Neural cell (in vitro differentiated cells): ENCODE results near the gene GJA3. TPM values are rescaled to one million over a fixed set of nuclear protein-coding genes. Genes with fewer than 3 reads are reported as not detected.

ENCODE experiments used
- H2AFZ ChIP-seq: fragments of 200-600, 300-800 bp; sonication (generic), shearing (Covaris generic); 2 replicates; pipeline ENCODE4 v1.6.0; 2014; ENCODE audit warnings: low read depth, mild to moderate bottlenecking, antibody characterized with exemption, low read length, moderate library complexity
- H3F3A ChIP-seq: fragments of 200-600 bp; shearing (Covaris generic); 2 replicates; pipeline ENCODE4 v1.6.1; 2016; ENCODE audit warnings: mild to moderate bottlenecking, moderate library complexity, mixed read lengths, antibody characterized with exemption, low read length; ENCODE audit not compliant: insufficient read depth, poor library complexity, severe bottlenecking
- H3K27ac ChIP-seq: fragments of 200-600, 300-800 bp; sonication (generic), shearing (Covaris generic); 2 replicates; pipeline ENCODE4 v1.5.1; 2014; ENCODE audit warnings: mild to moderate bottlenecking, low read length, moderate library complexity
- H3K27me3 ChIP-seq: fragments of 300-800, 200-600 bp; sonication (generic), shearing (Covaris generic); 2 replicates; pipeline ENCODE4 v1.6.0; 2014; ENCODE audit warnings: mild to moderate bottlenecking, low read depth, low read length, moderate library complexity; ENCODE audit not compliant: insufficient read depth
- H3K36me3 ChIP-seq: fragments of 300-800, 200-600 bp; sonication (generic), shearing (Covaris generic); 2 replicates; pipeline ENCODE4 v1.5.1; 2014; ENCODE audit warnings: mild to moderate bottlenecking, antibody characterized with exemption, low read length, moderate library complexity; ENCODE audit not compliant: insufficient read depth
- H3K4me2 ChIP-seq: fragments of 300-800, 200-600 bp; sonication (generic), shearing (Covaris generic); 2 replicates; pipeline ENCODE4 v1.6.0; 2014; ENCODE audit warnings: mild to moderate bottlenecking, low read length
- H3K4me3 ChIP-seq: fragments of 300-800, 200-600 bp; sonication (generic), shearing (Covaris generic); 2 replicates; pipeline ENCODE4 v1.5.1; 2014; ENCODE audit warnings: mild to moderate bottlenecking, low read length, moderate library complexity
- H3K79me2 ChIP-seq: fragments of 200-600 bp; shearing (Covaris generic); replicated peaks from 2 replicates; pipeline ENCODE4 v1.6.0; 2014; ENCODE audit warnings: mild to moderate bottlenecking, low read length, moderate library complexity; ENCODE audit not compliant: insufficient read depth
- H3K9ac ChIP-seq: fragments of 300-800, 200-600 bp; sonication (generic), shearing (Covaris generic); 2 replicates; pipeline ENCODE4 v1.6.1; 2016; ENCODE audit warnings: mild to moderate bottlenecking, low read length, mixed read lengths
- H3K9me2 ChIP-seq: fragments of 200-600 bp; shearing (Covaris generic); 2 replicates; pipeline ENCODE4 v1.6.1; 2016; ENCODE audit warnings: mild to moderate bottlenecking, low read length, mixed read lengths; ENCODE audit not compliant: insufficient read depth
- H3K9me3 ChIP-seq: fragments of 200-600, 300-800 bp; sonication (generic), shearing (Covaris generic); 2 replicates; pipeline ENCODE4 v1.6.1; 2016; ENCODE audit warnings: mild to moderate bottlenecking, mixed run types, low read length, moderate library complexity, mixed read lengths
- H4K20me1 ChIP-seq: fragments of 200-600 bp; shearing (Covaris generic); 2 replicates; pipeline ENCODE4 v1.6.1; 2016; ENCODE audit warnings: mild to moderate bottlenecking, mixed run types; ENCODE audit not compliant: insufficient read depth
- EP300 ChIP-seq: fragments of 450-650 bp; conservative IDR thresholded peaks from 2 replicates; pipeline ENCODE4 v1.6.1; 2014; ENCODE audit warnings: antibody characterized with exemption, mild to moderate bottlenecking, moderate library complexity; ENCODE audit not compliant: poor library complexity, severe bottlenecking
- EZH2 ChIP-seq: fragments of 200-600, 300-800 bp; shearing (Covaris generic), sonication (generic); IDR thresholded peaks from 2 replicates; pipeline ENCODE4 v1.6.1; 2014; ENCODE audit warnings: antibody characterized with exemption, low read length, borderline replicate concordance, mild to moderate bottlenecking; ENCODE audit not compliant: insufficient read depth, poor library complexity, severe bottlenecking
- MXI1 ChIP-seq: fragments of 450-650 bp; conservative IDR thresholded peaks from 2 replicates; pipeline ENCODE4 v1.6.1; 2014; ENCODE audit warnings: antibody characterized with exemption, mild to moderate bottlenecking; ENCODE audit not compliant: poor library complexity, severe bottlenecking
- POLR2AphosphoS5 ChIP-seq: IDR thresholded peaks from 2 replicates; pipeline ENCODE4 v1.6.1; 2012
- RAD21 ChIP-seq: fragments of 450-650 bp; conservative IDR thresholded peaks from 2 replicates; pipeline ENCODE4 v1.6.1; 2014; ENCODE audit warnings: antibody characterized with exemption, mild to moderate bottlenecking, moderate library complexity
- SMC3 ChIP-seq: fragments of 450-650 bp; conservative IDR thresholded peaks from 2 replicates; pipeline ENCODE4 v1.6.1; 2014; ENCODE audit warnings: antibody characterized with exemption, mild to moderate bottlenecking, moderate library complexity; ENCODE audit not compliant: poor library complexity
- TAF1 ChIP-seq: IDR thresholded peaks from 2 replicates; pipeline ENCODE4 v1.6.1; 2012; ENCODE audit warnings: low read depth
- polyA plus RNA-seq: library from polyadenylated mRNA; depleted of rRNA; stranded (reverse); fragments of >200 nt; gene quantifications from 2 replicates; pipeline ENCODE4 v1.2.3, GENCODE V29; 2014
- TF ChIP-seq, protein P1 (sequence below): fragments of 450-650 bp; IDR thresholded peaks from 2 replicates; pipeline ENCODE4 v1.5.1; 2014; ENCODE audit warnings: antibody characterized with exemption, mild to moderate bottlenecking, moderate library complexity; ENCODE audit not compliant: poor library complexity, severe bottlenecking
- TF ChIP-seq, protein P2 (sequence below): IDR thresholded peaks from 2 replicates; pipeline ENCODE4 v1.6.1; 2012; ENCODE audit warnings: borderline replicate concordance

The GJA3 gene
- polyA plus RNA-seq, 1 donor from 2014 or later, result not detected

DNA sequence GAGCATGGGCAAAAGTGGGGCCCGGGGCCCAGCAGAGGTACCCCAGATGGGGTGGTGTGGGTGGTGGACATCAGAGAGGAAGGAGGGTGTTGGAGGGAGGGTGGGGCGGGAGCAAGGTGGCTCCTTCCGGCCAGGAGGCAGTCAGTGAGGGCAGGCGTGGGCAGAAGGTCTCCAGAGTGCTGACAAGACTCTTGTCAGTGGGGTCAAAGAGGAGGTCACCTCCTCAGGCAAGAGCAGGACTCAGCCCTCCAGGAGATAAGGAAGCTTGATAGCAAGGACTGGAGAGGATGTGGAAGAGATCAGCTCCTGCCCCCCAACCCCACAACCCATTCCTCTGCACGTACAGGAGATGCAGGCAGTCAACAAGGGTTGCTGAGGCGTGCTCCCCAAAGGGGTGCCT, 9.8 kb downstream of the GJA3 start:
- no peak overlapping the region for H3K4me2 ChIP-seq
- TF ChIP-seq SMC3 (no peak), RAD21 (no peak), EP300 (no peak), MXI1 (no peak), TAF1 (no peak), EZH2 (no peak), POLR2AphosphoS5 (no peak)
- TF ChIP-seq, protein P1, sequence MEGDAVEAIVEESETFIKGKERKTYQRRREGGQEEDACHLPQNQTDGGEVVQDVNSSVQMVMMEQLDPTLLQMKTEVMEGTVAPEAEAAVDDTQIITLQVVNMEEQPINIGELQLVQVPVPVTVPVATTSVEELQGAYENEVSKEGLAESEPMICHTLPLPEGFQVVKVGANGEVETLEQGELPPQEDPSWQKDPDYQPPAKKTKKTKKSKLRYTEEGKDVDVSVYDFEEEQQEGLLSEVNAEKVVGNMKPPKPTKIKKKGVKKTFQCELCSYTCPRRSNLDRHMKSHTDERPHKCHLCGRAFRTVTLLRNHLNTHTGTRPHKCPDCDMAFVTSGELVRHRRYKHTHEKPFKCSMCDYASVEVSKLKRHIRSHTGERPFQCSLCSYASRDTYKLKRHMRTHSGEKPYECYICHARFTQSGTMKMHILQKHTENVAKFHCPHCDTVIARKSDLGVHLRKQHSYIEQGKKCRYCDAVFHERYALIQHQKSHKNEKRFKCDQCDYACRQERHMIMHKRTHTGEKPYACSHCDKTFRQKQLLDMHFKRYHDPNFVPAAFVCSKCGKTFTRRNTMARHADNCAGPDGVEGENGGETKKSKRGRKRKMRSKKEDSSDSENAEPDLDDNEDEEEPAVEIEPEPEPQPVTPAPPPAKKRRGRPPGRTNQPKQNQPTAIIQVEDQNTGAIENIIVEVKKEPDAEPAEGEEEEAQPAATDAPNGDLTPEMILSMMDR, result no peak
- H2AFZ ChIP-seq, result no peak overlapping the region
- H3K9me2 ChIP-seq, result no peaks in the 10 kb centered on the region
- H3K9me3 ChIP-seq, result no peaks in the 10 kb centered on the region
- H3K36me3 ChIP-seq, result no peaks in the 10 kb centered on the region
- H3F3A ChIP-seq, result no peaks in the 10 kb centered on the region
- no peaks in the 10 kb centered on the region for H4K20me1 ChIP-seq
- H3K27ac ChIP-seq, result no peak overlapping the region
- no peaks in the 10 kb centered on the region for H3K79me2 ChIP-seq
- H3K27me3 ChIP-seq, result no peaks in the 10 kb centered on the region
- H3K4me3 ChIP-seq, result no peak overlapping the region
- H3K9ac ChIP-seq, result no peak overlapping the region

DNA sequence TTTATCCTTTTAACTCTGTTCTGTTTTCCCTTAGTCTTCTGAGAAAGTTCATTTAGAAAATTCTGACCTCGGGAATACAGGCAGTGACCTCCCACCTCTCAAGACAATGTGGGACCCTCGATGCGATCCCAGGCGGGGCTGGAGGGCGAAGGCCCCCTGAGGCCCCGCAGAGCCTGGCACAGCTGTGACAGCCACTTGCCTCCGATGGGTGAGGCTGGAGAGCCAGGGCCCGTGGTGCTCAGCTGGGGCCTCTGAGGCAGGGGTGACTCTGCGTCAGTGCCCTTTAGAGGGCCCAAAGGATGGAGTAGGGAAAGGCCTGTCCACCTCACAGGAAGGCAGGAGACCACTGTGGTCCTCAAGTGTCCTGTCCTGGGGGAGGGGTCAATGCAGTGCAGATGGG, 10.3 kb downstream of the GJA3 start:
- Histone ChIP-seq H3K27ac (no peak overlapping the region), H3K4me3 (no peak overlapping the region), H3K79me2 (no peaks in the 10 kb centered on the region), H2AFZ (no peak overlapping the region), H3K9me2 (no peaks in the 10 kb centered on the region), H3F3A (no peaks in the 10 kb centered on the region), H3K9ac (no peak overlapping the region), H4K20me1 (no peaks in the 10 kb centered on the region), H3K27me3 (no peaks in the 10 kb centered on the region), H3K4me2 (no peak overlapping the region), H3K9me3 (no peaks in the 10 kb centered on the region), H3K36me3 (no peaks in the 10 kb centered on the region)
- TF ChIP-seq MXI1 (no peak), SMC3 (no peak), EP300 (no peak), EZH2 (no peak), POLR2AphosphoS5 (no peak), RAD21 (no peak), TAF1 (no peak)
- TF ChIP-seq, protein P2, sequence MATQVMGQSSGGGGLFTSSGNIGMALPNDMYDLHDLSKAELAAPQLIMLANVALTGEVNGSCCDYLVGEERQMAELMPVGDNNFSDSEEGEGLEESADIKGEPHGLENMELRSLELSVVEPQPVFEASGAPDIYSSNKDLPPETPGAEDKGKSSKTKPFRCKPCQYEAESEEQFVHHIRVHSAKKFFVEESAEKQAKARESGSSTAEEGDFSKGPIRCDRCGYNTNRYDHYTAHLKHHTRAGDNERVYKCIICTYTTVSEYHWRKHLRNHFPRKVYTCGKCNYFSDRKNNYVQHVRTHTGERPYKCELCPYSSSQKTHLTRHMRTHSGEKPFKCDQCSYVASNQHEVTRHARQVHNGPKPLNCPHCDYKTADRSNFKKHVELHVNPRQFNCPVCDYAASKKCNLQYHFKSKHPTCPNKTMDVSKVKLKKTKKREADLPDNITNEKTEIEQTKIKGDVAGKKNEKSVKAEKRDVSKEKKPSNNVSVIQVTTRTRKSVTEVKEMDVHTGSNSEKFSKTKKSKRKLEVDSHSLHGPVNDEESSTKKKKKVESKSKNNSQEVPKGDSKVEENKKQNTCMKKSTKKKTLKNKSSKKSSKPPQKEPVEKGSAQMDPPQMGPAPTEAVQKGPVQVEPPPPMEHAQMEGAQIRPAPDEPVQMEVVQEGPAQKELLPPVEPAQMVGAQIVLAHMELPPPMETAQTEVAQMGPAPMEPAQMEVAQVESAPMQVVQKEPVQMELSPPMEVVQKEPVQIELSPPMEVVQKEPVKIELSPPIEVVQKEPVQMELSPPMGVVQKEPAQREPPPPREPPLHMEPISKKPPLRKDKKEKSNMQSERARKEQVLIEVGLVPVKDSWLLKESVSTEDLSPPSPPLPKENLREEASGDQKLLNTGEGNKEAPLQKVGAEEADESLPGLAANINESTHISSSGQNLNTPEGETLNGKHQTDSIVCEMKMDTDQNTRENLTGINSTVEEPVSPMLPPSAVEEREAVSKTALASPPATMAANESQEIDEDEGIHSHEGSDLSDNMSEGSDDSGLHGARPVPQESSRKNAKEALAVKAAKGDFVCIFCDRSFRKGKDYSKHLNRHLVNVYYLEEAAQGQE, result no peak
- TF ChIP-seq, protein P1, result no peak
